Kidney (tissue), 14 donors: ENCODE data around the gene APOA4. TPM values are rescaled to one million over a fixed set of nuclear protein-coding genes. Genes with fewer than 3 reads are reported as not detected.

ENCODE experiments used
- DNase-seq, 5 donors: peaks; one replicate each; pipeline ENCODE4 v3.0.0-alpha.2; 2013 to 2020
- FAIRE-seq: peaks from 2 replicates; lab custom pipeline; 2012; peaks lifted over from hg19 to GRCh38; lab: Jason Lieb, UNC
- H3K27ac ChIP-seq, 2 donors: one replicate each; pipeline ENCODE4 v1.7.0; 2013; ENCODE audit warnings: low read depth in 2 of 2, low read length in 2 of 2, inconsistent platforms in 1 of 2
- H3K27me3 ChIP-seq: one replicate; pipeline ENCODE4 v1.7.1; 2013; ENCODE audit warnings: low read length, inconsistent platforms; ENCODE audit not compliant: control insufficient read depth, insufficient read depth
- H3K36me3 ChIP-seq, 3 donors: one replicate each; pipeline versions ENCODE4 v1.7.0 to v1.7.1; 2013; ENCODE audit warnings: low read length in 3 of 3, control low read depth in 1 of 3, inconsistent platforms in 1 of 3; ENCODE audit not compliant: insufficient read depth in 3 of 3, control insufficient read depth in 2 of 3
- H3K4me1 ChIP-seq, 3 donors: one replicate each; pipeline versions ENCODE4 v1.7.0 to v1.7.1; 2013; ENCODE audit warnings: low read length in 3 of 3, inconsistent platforms in 1 of 3, low read depth in 1 of 3; ENCODE audit not compliant: control insufficient read depth in 2 of 3, insufficient read depth in 2 of 3
- H3K4me3 ChIP-seq, 3 donors: one replicate each; pipeline versions ENCODE4 v1.7.0 to v1.8.1; 2013; ENCODE audit warnings: low read length in 3 of 3, control low read depth in 1 of 3, inconsistent platforms in 1 of 3
- H3K9ac ChIP-seq, 3 donors: one replicate each; pipeline versions ENCODE4 v1.7.0 to v1.7.1; 2013; ENCODE audit warnings: low read length in 3 of 3, control low read depth in 1 of 3, inconsistent platforms in 1 of 3
- H3K9me3 ChIP-seq, 3 donors: one replicate each; pipeline versions ENCODE4 v1.7.0 to v1.7.1; 2013; ENCODE audit warnings: low read length in 3 of 3, control low read depth in 1 of 3, inconsistent platforms in 1 of 3; ENCODE audit not compliant: control insufficient read depth in 2 of 3, insufficient read depth in 1 of 3
- CTCF ChIP-seq: IDR thresholded peaks from 3 replicates; pipeline ENCODE4 v1.5.1; 2012; ENCODE audit warnings: mild to moderate bottlenecking, moderate library complexity, borderline replicate concordance; ENCODE audit not compliant: insufficient read depth; ENCODE audit errors: extremely low read depth
- intact Hi-C: fragments of 100-400 bp; cut with DNase I; formaldehyde crosslinking; loops from one replicate; pipeline ENCODE4 v1.11.1; 2022
- polyA plus RNA-seq: library from polyadenylated mRNA; stranded (reverse); fragments of 350-450 nt; fragmentation: Illumina TruSeq; extraction: RNeasy Lipid Tissue Mini Kit (QIAGEN cat#74804); gene quantifications from one replicate; pipeline ENCODE4 v1.2.3, GENCODE V29; 2014; ENCODE audit warnings: low read depth, low replicate concordance; ENCODE audit not compliant: insufficient read depth
- total RNA-seq: library from RNA; stranded (reverse); fragmentation: NEBNext Ultra II Directional; extraction: Animal tissue kit (Norgen Biotek cat#: 25700); gene quantifications from one replicate; pipeline ENCODE4 v1.2.1, GENCODE V29; 2021
- donor health status: control.
- donor health status: control.
- donor health status: control.
- donor health status: control.
- donor health status: control.
- donor health status: DM: yes; HTN: yes; CAD: no.
- donor health status: Normal renal cell carcinoma (clear cell type).

APOA4 gene
- total and polyA plus RNA-seq, 2 donors from 2014 or later: 0.80 TPM; not detected in 1

- no peaks in the 10 kb centered on the region for H3K9me3 ChIP-seq
- H3K9ac ChIP-seq: no peak overlapping the region
- intact Hi-C loops: no loop called here
- no peaks in the 10 kb centered on the region for H3K36me3 ChIP-seq
- H3K4me1 ChIP-seq: no peaks in the 10 kb centered on the region
- DNase-seq (no peak), FAIRE-seq (no peak)
- no peak overlapping the region for H3K27ac ChIP-seq
- TF ChIP-seq CTCF: no peak
- H3K4me3 ChIP-seq: no peak overlapping the region
- H3K27me3 ChIP-seq: no peaks in the 10 kb centered on the region
These were observed 9.2 kb downstream of the APOA4 start for GRCh38 chr11:116813781-116814471.

GRCh38 chr11:116813170-116813569 is 9.9 kb downstream of the APOA4 start:
- no peak for DNase-seq
- H3K4me1 ChIP-seq: no peaks in the 10 kb centered on the region
- H3K27me3 ChIP-seq: no peaks in the 10 kb centered on the region
- intact Hi-C loops: no loop called here
- H3K9me3 ChIP-seq: no peaks in the 10 kb centered on the region
- no peak for TF ChIP-seq CTCF
- no peaks in the 10 kb centered on the region for H3K36me3 ChIP-seq
- H3K9ac ChIP-seq: no peak overlapping the region
- H3K27ac ChIP-seq: no peak overlapping the region
- H3K4me3 ChIP-seq: no peak overlapping the region
- FAIRE-seq: no peak

- no peak overlapping the region for H3K27ac ChIP-seq
- peak; percentile 99 for FAIRE-seq
These were observed 11.0 kb downstream of the APOA4 start for GRCh38 chr11:116812109-116812508.

More at GRCh38 chr11:116812109-116812508, 11.0 kb downstream of the APOA4 start:
- Histone ChIP-seq H3K4me1 (no peaks in the 10 kb centered on the region), H3K9ac (no peak overlapping the region), H3K9me3 (no peaks in the 10 kb centered on the region), H3K27me3 (no peaks in the 10 kb centered on the region), H3K36me3 (no peaks in the 10 kb centered on the region), H3K4me3 (no peak overlapping the region)
- DNase-seq: no peak
- TF ChIP-seq CTCF: no peak
- intact Hi-C loops: no loop called here
